ENCODE measurements around the gene UTP25. TPM values are rescaled to one million over a fixed set of nuclear protein-coding genes. Genes with fewer than 3 reads are reported as not detected.
"Not testable (repeated sequence)": the region's sequence is repeated elsewhere in the genome, so short reads cannot be mapped to it uniquely, and the experiment has no call there.

The UTP25 gene
- total RNA-seq, 1 experiment from 2014 or later: 15.3 TPM

- DNase-seq (ENCODE audit: low read depth): no peak
Measured at GRCh38 chr1:209871430-209871829, 43.7 kb downstream of the UTP25 start.

DNA sequence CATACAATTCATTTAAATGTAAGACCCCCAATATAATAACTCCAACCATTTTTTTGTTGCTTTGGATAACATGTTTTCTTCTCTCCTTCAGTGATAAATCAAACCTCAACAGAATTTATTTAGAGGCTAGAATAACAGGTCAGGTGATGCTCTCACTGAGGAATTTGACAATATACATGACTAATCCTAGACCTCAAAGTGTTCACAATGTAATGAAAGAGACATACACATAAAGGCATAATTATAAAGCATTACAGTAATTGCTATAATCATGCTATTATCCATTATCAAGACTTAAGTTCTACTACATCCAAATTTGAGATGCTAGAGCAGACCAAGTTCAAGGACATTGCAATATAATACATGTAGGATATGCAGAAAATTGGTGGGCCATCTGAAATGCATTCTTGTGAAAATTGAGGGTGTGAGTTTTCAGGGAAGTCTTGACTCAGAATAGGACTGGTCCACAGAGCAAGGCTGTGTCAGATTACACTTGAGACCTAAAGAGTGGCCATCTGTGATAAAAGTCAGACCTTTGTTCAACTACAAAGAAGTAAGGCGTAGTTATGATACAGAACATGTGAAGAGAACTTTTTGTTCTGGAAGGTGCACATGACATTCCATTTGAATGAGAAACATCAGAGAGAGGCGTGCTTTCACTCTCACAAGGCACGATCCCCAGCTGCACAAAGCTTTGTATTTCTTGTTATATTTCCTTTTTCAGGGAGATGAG, 45.5 kb downstream of the UTP25 start:
- DNase-seq (ENCODE audit: low read depth): peak; percentile 52

- peak; percentile 83 for DNase-seq (ENCODE audit: low read depth)
Measured at GRCh38 chr1:209875515-209875914, 47.7 kb downstream of the UTP25 start.

DNA sequence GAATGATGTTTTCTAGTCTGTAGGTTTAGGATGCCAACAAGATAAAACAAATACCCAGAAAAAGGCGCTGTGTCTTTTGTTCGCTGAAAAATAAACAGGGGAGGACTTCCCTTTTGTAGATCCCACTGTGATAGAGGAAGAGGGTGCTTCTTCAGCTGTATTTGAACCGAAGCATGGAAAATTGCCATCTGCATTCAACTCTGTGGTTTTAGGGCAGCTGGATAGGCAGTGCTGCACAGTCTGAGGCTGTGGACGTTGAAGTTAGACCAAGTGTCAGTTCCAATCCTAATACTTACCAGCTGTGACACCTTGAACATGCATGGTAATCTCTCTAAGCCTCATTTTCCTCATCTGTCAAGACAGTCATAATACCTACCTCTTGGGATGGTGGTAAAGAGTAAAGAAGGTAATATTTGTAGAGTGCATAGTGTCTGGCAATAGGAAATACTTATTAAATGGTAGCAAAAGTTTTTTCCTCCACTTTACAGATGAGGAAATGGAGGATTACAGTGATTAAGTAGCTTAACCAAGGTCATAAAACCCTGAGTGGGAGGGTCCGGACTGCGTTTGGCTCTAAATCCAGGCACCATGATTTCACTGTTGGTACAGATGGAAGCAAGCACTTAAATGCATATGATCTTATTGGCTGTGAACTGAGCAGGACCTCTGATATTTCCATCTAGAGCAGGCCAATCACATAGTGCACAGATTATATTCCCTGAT, 48.5 kb downstream of the UTP25 start:
- no peak for DNase-seq (ENCODE audit: low read depth)

- DNase-seq (ENCODE audit: low read depth): no peak
Measured at GRCh38 chr1:209877087-209877764, 49.5 kb downstream of the UTP25 start.

GRCh38 chr1:209878964-209879363, 51.2 kb downstream of the UTP25 start:
- DNase-seq (ENCODE audit: low read depth): no peak

DNA sequence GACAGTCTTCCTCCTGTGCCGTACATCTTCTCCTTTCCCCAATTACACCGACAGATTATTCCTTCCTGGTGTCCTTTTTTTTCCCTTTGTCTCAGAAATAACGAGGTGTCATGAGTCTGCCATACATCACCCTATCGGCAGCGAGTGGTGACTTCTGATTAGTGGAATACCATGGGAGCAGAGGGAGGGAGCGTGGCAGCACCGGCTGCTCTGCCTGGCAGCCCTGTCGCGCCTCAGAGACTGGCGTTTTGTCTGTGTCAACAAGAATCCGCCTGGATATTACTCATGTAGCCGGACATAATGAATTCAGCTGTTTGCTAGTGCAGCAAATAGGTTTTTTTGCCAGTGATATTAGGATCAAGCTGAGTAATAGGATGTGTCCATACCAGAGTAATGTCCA, 51.8 kb downstream of the UTP25 start:
- peak; percentile 67 for DNase-seq (ENCODE audit: low read depth)

DNA sequence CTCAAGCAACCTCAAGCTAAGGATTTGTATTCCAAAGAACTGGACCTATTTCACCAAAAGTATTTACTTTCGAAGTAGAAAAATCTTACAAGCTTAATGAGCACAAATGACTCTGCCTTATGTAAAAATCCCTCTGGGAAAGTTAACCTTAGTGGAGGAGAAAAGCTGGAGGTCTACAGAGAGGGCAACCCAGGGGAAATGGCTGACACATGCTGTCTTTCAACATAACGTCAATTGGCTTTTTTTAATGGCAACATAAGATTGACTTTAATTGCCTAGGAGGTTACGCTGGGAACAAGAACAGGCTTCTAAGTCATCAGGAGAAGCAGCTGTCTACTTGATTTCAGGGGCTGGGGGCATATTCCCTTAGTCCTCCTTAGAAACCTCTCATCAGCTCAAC, 52.3 kb downstream of the UTP25 start:
- no peak for DNase-seq (ENCODE audit: low read depth)

DNA sequence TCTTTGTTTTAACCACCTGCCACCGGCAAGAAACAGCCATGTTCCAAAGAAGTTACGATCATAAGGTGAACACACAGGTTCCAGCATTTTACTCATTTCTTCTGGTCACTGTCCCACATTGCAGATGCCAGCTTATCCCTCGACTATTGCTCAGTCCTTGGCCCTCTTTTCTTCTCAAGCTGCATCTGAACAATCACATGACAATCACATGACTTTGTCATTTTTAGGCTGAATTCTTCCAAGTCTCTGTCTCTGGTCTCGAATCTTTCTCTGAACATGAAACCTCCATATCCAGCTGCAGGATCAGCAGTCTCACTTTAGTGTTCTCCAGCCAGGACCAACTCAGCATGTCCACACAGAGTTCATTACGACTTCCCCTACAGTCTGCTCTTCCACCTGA, 53.8 kb downstream of the UTP25 start:
- no peak for DNase-seq (ENCODE audit: low read depth)

DNA sequence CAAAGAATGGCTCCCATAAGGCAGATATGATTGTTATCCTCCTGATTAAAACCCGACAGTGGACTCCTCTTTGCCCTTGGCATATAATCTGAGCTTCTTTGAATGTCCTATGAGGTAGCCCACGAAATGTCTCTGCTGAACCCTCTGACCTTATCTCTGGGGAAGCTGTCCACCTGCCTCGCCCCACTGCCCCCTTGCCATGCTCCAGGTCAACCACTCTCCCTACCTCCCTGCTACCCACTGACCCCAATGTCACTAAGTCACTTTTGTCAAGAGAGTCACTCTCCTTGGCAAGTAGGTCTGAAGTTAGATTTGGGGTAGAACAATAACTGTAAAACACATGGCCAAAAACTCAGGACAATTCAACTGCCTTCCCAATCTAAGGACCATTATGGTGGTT, 54.5 kb downstream of the UTP25 start:
- DNase-seq (ENCODE audit: low read depth): no peak

DNA sequence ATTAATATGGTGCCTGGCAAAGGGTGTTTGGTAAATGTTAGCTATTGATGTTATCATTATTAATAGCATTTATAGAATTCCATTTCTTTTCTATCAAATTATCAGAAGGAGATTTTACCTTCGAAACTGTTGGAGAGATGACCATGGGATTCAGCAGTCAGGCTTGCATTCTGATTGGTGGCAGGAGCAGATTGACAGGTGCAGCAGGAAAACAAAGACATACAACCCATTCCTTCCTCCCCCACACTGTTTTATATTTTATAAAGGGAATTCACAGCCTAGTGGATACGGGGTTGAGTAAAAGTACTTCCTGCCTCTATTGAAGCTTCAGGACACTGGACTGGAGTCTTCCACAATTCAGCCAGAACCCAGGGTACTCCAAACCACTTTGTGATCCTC, 55.2 kb downstream of the UTP25 start:
- DNase-seq (ENCODE audit: low read depth): no peak

DNA sequence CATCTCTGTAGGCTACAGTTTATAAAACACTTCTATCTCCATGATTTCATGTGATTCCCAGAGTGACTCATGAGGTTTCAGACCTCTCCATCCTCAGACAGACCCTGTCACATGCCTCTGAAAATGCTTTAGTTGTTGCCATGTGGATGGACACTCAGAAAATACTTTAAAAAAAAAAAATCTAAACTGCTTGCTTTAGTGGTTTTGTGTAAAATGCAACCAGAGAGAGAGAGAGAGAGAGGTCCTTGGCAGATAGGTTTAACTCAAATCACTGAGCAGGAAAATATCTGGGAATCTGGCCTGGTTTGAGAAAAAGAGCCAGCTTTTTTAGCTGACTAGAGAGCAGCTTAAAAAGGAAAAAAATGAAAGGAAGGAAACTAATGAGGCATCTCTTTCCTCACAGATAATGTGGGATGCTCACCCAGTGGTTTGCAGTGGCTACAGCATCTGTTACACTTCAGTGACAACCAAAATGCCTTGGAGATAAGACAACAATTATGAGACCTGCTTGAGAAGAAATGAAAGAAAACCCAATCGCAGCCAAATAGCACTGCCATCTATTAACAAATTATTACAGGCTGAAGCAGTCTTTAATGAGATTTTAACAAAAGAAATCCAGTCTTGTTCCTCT, 55.7 kb downstream of the UTP25 start:
- peak; percentile 58 for DNase-seq (ENCODE audit: low read depth)

DNA sequence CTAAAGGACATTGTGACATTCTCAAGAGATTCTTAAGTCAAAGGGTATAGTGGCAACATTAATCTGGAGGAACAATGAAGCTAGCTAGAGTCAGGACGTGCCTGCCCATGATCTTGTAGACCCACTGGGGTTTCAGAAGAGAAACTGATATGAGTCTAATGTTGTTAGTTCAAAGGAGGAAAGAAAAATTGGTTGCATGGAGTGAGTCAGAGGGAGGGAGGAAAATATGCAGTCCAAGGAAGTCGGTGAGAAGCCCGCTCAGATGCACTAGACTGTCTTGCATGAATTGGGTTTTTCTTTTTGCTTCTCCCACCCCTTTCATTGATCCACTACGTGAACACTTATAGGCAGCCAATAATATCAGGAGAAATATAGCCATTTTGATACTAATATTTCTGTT, 56.5 kb downstream of the UTP25 start:
- DNase-seq (ENCODE audit: low read depth): peak; percentile 75

GRCh38 chr1:209884665-209885117, 56.9 kb downstream of the UTP25 start:
- peak; percentile 99 for DNase-seq (ENCODE audit: low read depth)

- no peak for DNase-seq (ENCODE audit: low read depth)
Measured at GRCh38 chr1:209885403-209886218, 57.8 kb downstream of the UTP25 start.

DNA sequence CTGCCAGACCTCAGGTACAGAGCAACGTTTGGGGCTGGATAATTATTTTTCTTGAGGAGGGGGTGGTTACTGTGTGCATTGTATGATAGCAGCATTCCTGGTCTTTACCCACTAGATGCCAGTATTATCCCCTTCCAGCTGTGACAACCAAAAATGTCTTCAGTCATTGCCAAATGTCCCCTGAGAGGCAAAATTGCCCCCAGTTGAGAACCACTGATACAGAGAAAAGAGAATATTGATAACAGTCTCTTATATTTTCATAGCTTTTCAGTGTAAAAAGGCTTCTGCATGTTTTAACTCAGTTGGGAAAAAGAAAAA, 58.4 kb downstream of the UTP25 start:
- DNase-seq (ENCODE audit: low read depth): no peak

DNA sequence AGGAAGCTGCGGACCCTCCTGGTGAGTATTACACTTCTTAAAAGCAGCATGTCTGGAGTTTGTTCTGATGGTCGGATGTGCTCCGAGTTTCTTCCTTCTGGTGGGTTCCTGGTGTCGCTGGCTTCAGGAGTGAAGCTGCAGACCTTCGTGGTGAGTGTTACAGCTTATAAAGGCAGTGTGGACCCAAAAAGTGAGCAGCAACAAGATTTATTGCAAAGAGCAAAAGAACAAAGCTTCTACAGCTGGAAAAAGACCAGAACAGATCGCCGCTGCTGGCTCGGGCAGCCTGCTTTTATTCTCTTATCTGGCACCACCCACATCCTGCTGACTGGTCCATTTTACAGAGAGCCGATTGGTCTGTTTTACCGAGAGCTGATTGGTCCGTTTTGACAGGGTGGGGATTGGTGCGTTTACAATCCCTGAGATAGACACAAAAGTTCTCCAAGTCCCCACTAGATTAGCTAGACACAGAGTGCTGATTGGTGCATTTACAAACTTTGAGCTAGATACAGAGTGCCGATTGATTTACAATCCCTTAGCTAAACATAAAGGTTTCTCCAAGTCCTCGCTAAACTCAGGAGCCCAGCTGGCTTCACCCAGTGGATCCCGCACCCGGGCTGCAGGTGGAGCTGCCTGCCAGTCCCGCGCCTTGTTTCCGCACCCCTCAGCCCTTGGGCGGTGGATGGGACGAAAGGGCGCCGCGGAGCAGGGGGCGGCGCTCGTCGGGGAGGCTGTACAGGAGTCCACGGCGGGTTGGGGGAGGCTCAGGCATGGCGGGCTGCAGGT, 60.7 kb downstream of the UTP25 start:
- DNase-seq (ENCODE audit: low read depth): not testable (repeated sequence)

DNA sequence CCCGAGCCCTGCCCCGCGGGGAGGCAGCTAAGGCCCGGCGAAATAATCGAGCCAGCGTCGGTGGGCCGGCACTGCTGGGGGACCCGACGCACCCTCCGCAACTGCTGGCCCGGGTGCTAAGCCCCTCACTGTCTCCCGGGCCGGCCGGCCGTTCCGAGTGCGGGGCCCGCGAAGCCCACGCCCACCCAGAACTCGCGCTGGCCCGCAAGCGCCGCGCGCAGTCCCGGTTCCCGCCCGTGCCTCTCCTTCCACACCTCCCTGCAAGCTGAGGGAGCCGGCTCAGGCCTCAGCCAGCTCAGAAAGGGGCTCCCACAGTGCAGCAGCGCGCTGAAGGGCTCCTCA, 61.3 kb downstream of the UTP25 start:
- no peak for DNase-seq (ENCODE audit: low read depth)

GRCh38 chr1:209890641-209891330, 63.0 kb downstream of the UTP25 start:
- DNase-seq (ENCODE audit: low read depth): no peak

DNA sequence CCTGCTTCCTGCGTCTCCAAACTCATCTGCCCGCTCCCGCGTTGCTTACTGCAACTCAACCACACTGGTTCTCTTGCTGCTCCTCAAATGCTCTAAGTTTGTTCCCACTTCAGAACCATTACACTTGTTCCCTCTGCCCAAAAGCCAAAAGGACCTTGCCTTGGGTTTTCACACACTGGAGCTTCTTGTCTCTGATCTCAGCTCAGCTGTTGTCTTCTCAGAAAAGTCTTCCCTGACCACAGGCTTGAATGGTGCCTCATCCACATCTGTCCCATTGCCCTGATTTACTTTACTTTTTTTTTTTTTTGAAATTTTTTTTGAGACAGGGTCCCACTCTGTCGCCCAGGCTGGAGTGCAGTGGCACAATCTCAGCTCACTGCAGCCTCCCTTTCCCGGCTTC, 66.0 kb downstream of the UTP25 start:
- DNase-seq (ENCODE audit: low read depth): no peak
